GM10266 (cell line): ENCODE measurements around the gene SELENON.

Experiments
- DNase-seq: peaks from one replicate; pipeline ENCODE4 v3.0.0; 2012; ENCODE audit errors: extremely low spot score
- CTCF ChIP-seq: IDR thresholded peaks from 2 replicates; pipeline ENCODE4 v1.5.1; 2012; ENCODE audit warnings: mild to moderate bottlenecking, low read depth; ENCODE audit not compliant: control insufficient read depth, insufficient read depth; ENCODE audit errors: missing control alignments

The SELENON gene

GRCh38 chr1:25765923-25766589, 33.9 kb upstream of the SELENON start:
- no peak for DNase-seq
- TF ChIP-seq CTCF = no peak

GRCh38 chr1:25766721-25767436, 33.1 kb upstream of the SELENON start:
- no peak for TF ChIP-seq CTCF
- DNase-seq = no peak

GRCh38 chr1:25767437-25767770, 32.6 kb upstream of the SELENON start:
- no peak for DNase-seq
- no peak for TF ChIP-seq CTCF

- no peak for DNase-seq
- TF ChIP-seq CTCF = no peak
These were observed 31.0 kb upstream of the SELENON start for GRCh38 chr1:25768999-25769398.

GRCh38 chr1:25769625-25770383, 30.2 kb upstream of the SELENON start:
- no peak for TF ChIP-seq CTCF

GRCh38 chr1:25770541-25771220, 29.3 kb upstream of the SELENON start:
- TF ChIP-seq CTCF = no peak
- DNase-seq = no peak

More at GRCh38 chr1:25769625-25770383, 30.2 kb upstream of the SELENON start:
- DNase-seq = no peak
